ENCODE measurements around the gene PPP1R2C.

DNA sequence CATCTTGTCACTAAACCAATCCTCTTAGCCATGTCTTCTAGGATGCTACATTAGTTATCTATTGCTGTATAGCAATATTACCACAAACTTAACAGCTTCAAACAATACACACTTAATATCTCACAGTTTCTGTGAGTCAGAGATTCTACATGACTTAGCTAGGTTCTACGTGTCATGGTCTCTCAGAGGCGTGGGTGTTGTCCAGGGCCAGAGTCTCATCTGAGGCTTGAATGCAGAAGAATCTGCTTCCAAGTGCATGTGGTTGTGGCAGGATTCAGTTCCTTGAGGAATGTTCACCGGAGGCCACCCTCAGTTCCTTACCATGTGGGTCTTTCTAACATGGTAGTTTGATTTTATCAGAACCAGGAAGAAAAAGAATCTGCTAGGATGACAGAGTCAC, 26.4 kb downstream of the PPP1R2C start:
- TF ChIP-seq CTCF (IDR thresholded peaks at IDR 0.05; ENCODE audit: insufficient read depth, low read depth, low read length) (no peak), EZH2 (IDR thresholded peaks at IDR 0.05; ENCODE audit: insufficient read depth, low read length) (no peak)
